Heart left ventricle (tissue), 13 donors: Measurements from ENCODE around the gene LY9.

Source experiments
- CTCF ChIP-seq, 12 donors: fragments of 200-600 bp; sonication (generic) in 4 of 12; IDR thresholded peaks; one replicate each; pipeline versions ENCODE4 v1.5.0 to v1.8.0; 2018 to 2022; ENCODE audit warnings: antibody characterized with exemption in 12 of 12, mild to moderate bottlenecking in 5 of 12
- POLR2A ChIP-seq, 2 donors: fragments of 450-650 bp; IDR thresholded peaks; one replicate each; pipeline ENCODE4 v1.6.1; 2017; ENCODE audit warnings: antibody characterized with exemption in 2 of 2, mild to moderate bottlenecking in 2 of 2, moderate library complexity in 2 of 2
- donor health status: ischemic (EF 13 %, LVEDD 7.1; RV severe dilation, severe dysfunction).
- donor health status: DM: no; HTN: yes; CAD: no.
- donor health status: DM: no; HTN: no; CAD: no.
- donor health status: ischemic (EF 25% LVEDD 6.9; RV normal size, moderate dysfunction).
- donor health status: ischemic (EF 25% LVEDD 5.7; RV mildly dilated, moderate dysfunction).
- donor health status: ischemic (EF 35%, LVEDD 5.7; RV mildly dilated, moderate dysfunction).
- donor health status: nonischemic (EF 11% LVEDD 7.7; RV severe dilation, severe dysfunction).
- donor health status: DM: yes; HTN: yes; CAD: no.
- donor health status: PGD.
- donor health status: ischemic (EF 29% LVEDD 5.4; RV normal size, mild dysfunction).
- donor health status: nonischemic (EF 23%, LVEDD 6.1; RV moderate dilation, normal function).

- TF ChIP-seq CTCF (IDR thresholded peaks at IDR 0.05) (no peak), POLR2A (IDR thresholded peaks at IDR 0.05) (no peak)
Measured at GRCh38 chr1:160801836-160802580, 6.0 kb downstream of the LY9 start.
